Aortic smooth muscle cell (primary cell): Measurements from ENCODE around the gene C6orf132. TPM values are rescaled to one million over a fixed set of nuclear protein-coding genes. Genes with fewer than 3 reads are reported as not detected.

Experiments used
- total RNA-seq: library from RNA; depleted of rRNA; stranded (reverse); fragments of >200 nt; gene quantifications from 2 replicates; pipeline ENCODE4 v1.2.3, GENCODE V29; 2014

C6orf132 gene, protein sequence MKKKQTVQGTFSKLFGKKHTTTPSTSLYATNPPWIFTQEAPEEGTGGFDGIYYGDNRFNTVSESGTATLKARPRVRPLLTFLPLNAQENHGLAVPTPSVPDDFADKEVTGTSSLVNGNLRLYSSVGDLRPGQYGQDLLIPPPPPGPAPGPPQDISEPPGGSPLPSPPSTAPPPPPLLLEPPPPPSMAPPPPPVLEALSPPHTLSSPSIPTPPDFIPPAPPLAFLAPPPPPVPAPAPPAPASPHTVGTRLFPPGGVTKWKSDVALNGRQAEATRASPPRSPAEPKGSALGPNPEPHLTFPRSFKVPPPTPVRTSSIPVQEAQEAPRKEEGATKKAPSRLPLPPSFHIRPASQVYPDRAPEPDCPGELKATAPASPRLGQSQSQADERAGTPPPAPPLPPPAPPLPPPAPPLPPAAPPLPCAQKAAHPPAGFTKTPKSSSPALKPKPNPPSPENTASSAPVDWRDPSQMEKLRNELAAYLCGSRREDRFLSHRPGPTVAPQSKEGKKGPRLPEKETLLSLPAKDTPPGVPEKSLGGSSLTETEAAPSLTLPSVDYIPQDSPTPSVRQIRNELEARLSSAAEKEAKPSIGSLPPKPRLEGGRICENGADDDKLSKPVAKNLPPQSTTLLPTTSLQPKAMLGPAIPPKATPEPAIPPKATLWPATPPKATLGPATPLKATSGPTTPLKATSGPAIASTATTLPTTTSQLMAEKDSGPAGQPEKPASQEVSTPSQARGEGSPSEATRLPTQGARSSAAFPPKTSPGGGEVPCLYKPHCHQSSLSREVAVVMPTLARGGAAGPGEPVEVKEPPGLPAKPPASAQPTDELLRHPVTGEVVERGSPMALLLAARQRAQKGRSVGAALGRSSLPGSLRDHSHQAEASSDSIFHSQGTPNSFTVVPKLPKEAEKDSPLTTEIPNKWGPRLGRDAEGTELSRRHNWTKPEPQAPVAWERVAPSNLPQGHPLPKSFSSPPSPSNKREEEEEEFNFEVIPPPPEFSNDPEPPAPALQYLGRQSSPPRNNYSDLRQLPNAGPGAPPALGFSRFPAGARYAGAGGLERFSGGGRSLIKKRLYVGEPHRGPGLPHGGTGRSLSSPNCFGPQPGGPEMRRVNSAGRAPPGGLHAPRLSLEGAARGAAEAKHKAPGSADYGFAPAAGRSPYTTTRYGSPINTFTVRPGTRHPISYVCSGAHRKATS
- total RNA-seq = 0.13 and 0.31 TPM in 2 replicates

DNA sequence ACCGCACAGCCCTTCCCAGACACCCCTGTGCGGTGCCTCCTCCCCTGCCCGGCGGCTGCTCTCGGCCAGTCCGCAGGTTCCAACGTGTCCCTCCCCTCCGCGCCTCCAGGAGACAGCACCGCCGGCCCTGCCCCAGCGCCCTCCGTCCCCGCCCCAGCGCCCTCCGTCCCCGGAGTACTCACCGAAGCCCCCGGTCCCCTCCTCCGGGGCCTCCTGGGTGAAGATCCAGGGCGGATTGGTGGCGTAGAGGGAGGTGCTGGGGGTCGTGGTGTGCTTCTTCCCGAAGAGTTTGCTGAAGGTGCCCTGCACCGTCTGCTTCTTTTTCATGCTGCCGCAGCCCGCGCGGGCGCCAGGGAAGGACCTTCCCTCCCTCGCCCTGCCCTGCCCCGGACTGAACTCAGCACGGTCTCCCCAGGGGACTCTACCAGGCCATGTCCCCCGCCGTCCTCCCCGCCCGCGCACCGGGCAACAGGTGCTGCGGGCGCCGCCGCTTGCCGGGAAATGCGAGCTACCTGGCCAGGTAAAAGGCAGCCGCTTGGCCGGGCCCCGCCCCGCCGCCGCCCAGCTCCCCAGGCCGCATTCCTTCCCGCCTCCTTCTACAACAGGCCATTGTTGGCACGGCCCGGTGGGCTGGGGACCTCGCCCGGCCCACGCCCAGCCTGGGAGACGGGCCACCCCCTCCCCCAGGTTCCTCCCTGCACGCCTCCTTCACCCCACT, at the start of gene C6orf132:
TSS of gene C6orf132 (minus strand) at position 503 of the 718 bp plus-strand sequence. CDS start at position 327, 176 bp downstream.

GRCh38 chr6:42173101-42173500, 30.7 kb upstream of the C6orf132 start, which contains the start of gene GUCA1A:
TSS of gene GUCA1A (plus strand) at chr6:42173364. CDS start at chr6:42173614, 250 bp downstream.

Other genes with a start within 250 kb of the C6orf132 start
- 1.3 and 2.1 TPM in 2 replicates for gene USP49, start 247.2 kb downstream of the C6orf132 start, total RNA-seq
- 22.4 and 23.3 TPM in 2 replicates for gene MED20, start 221.5 kb downstream of the C6orf132 start, total RNA-seq
- 10.6 and 21.0 TPM in 2 replicates for gene BYSL, start 221.1 kb downstream of the C6orf132 start, total RNA-seq
- 18.8 and 28.5 TPM in 2 replicates for gene CCND3, start 200.8 kb downstream of the C6orf132 start, total RNA-seq
- 7.7 and 12.1 TPM in 2 replicates for gene TAF8, start 92.1 kb downstream of the C6orf132 start, total RNA-seq
- not detected in 2 replicates for gene GUCA1A, start 30.7 kb upstream of the C6orf132 start, total RNA-seq
- 0.50 and 0.66 TPM in 2 replicates for gene GUCA1B, start 52.3 kb upstream of the C6orf132 start, total RNA-seq
- 42.2 and 46.9 TPM in 2 replicates for gene MRPS10, start 75.2 kb upstream of the C6orf132 start, total RNA-seq